GM20431 (cell line): ENCODE results near the gene EOGT.

Source experiments
- in situ Hi-C: fragments of 300-500 bp; cut with MseI, MboI; formaldehyde crosslinking; loops from one replicate; pipeline ENCODE4 v1.15.0; 2020; ENCODE audit warnings: low sequenced_read_pairs; ENCODE audit not compliant: unreplicated experiment

Gene EOGT

GRCh38 chr3:69013253-69014021, at the start of gene EOGT:
TSS of gene EOGT (minus strand) at chr3:69013684. CDS start at chr3:69009846, 3,838 bp downstream.
- in situ Hi-C loops, result no loop called here

- in situ Hi-C loops, result no loop called here
Observed at GRCh38 chr3:69059688-69060087, 46.2 kb upstream of the EOGT start.

- in situ Hi-C loops, result no loop called here
Observed at GRCh38 chr3:69058947-69059224, 45.4 kb upstream of the EOGT start.

- in situ Hi-C loops, result no loop called here
Observed at GRCh38 chr3:69058180-69058946, 44.9 kb upstream of the EOGT start.

GRCh38 chr3:69052472-69052898, 39.0 kb upstream of the EOGT start:
- in situ Hi-C loops, result no loop called here

- in situ Hi-C loops, result no loop called here
Observed at GRCh38 chr3:69051756-69052471, 38.4 kb upstream of the EOGT start, which contains the start of gene TMF1. TSS of gene TMF1 (minus strand) at chr3:69052333. CDS start at chr3:69052086, 247 bp downstream.

GRCh38 chr3:69048990-69049389, 35.5 kb upstream of the EOGT start:
- in situ Hi-C loops, result no loop called here

GRCh38 chr3:69044608-69045007, 31.1 kb upstream of the EOGT start:
- in situ Hi-C loops, result no loop called here

GRCh38 chr3:69033470-69033869, 20.0 kb upstream of the EOGT start:
- in situ Hi-C loops, result no loop called here

- in situ Hi-C loops, result no loop called here
Observed at GRCh38 chr3:69032737-69033136, 19.3 kb upstream of the EOGT start.

GRCh38 chr3:69032142-69032541, 18.7 kb upstream of the EOGT start:
- in situ Hi-C loops, result no loop called here

- in situ Hi-C loops, result no loop called here
Observed at GRCh38 chr3:69031635-69032034, 18.2 kb upstream of the EOGT start.

- in situ Hi-C loops, result no loop called here
Observed at GRCh38 chr3:69020857-69021256, 7.4 kb upstream of the EOGT start.

GRCh38 chr3:69020424-69020823, 6.9 kb upstream of the EOGT start:
- in situ Hi-C loops, result no loop called here

GRCh38 chr3:69016901-69017300, 3.4 kb upstream of the EOGT start:
- in situ Hi-C loops, result no loop called here

GRCh38 chr3:69016102-69016501, 2.6 kb upstream of the EOGT start:
- in situ Hi-C loops, result no loop called here

- in situ Hi-C loops, result no loop called here
Observed at GRCh38 chr3:69014022-69014580, 617 bp upstream of the EOGT start.

- in situ Hi-C loops, result no loop called here
Observed at GRCh38 chr3:69012800-69013252, 658 bp downstream of the EOGT start.

- in situ Hi-C loops, result no loop called here
Observed at GRCh38 chr3:69012100-69012799, 1.2 kb downstream of the EOGT start.
